Osteoblast (primary cell): ENCODE data around the gene DUSP22. TPM values are rescaled to one million over a fixed set of nuclear protein-coding genes. Genes with fewer than 3 reads are reported as not detected.

Experiments
- DNase-seq: peaks from one replicate; pipeline ENCODE4 v3.0.0; 2011; ENCODE audit warnings: low spot score, mixed read lengths; ENCODE audit not compliant: insufficient read length; ENCODE audit errors: missing footprints
- H2AFZ ChIP-seq: 2 replicates; pipeline ENCODE4 v1.6.0; 2011; ENCODE audit warnings: mild to moderate bottlenecking, low read length
- H3K27ac ChIP-seq: 2 replicates; pipeline ENCODE4 v1.5.1; 2011; ENCODE audit warnings: mild to moderate bottlenecking, low read depth, low read length, moderate library complexity
- H3K27me3 ChIP-seq: 2 replicates; pipeline ENCODE4 v1.6.0; 2012; ENCODE audit warnings: mild to moderate bottlenecking, control low read depth, inconsistent platforms, low read length, moderate library complexity; ENCODE audit not compliant: insufficient read depth
- H3K36me3 ChIP-seq: 2 replicates; pipeline ENCODE4 v1.5.1; 2011; ENCODE audit warnings: mild to moderate bottlenecking, low read length, control low read depth, moderate library complexity; ENCODE audit not compliant: insufficient read depth
- H3K4me1 ChIP-seq: 2 replicates; pipeline ENCODE4 v1.5.1; 2011; ENCODE audit warnings: mild to moderate bottlenecking, low read length, control low read depth, moderate library complexity; ENCODE audit not compliant: insufficient read depth
- H3K4me2 ChIP-seq: 2 replicates; pipeline ENCODE4 v1.6.0; 2011; ENCODE audit warnings: mild to moderate bottlenecking, low read length; ENCODE audit not compliant: insufficient read depth
- H3K4me3 ChIP-seq: fragments of 200-600 bp; sonication (generic); 3 replicates; pipeline ENCODE4 v1.5.1; 2012; ENCODE audit warnings: mild to moderate bottlenecking, low read length, inconsistent platforms; ENCODE audit not compliant: insufficient read depth
- H3K79me2 ChIP-seq: 2 replicates; pipeline ENCODE4 v1.6.0; 2012; ENCODE audit warnings: mild to moderate bottlenecking, low read length, control low read depth, inconsistent platforms; ENCODE audit not compliant: insufficient read depth
- H3K9me3 ChIP-seq: 2 replicates; pipeline ENCODE4 v1.5.1; 2011; ENCODE audit warnings: low read depth, low read length, control low read depth
- H4K20me1 ChIP-seq: 2 replicates; pipeline ENCODE4 v1.6.0; 2012; ENCODE audit warnings: mild to moderate bottlenecking, low read length, control low read depth; ENCODE audit not compliant: insufficient read depth
- CTCF ChIP-seq: IDR thresholded peaks from 2 replicates; pipeline ENCODE4 v1.5.1; 2011; ENCODE audit warnings: mild to moderate bottlenecking, low read depth, low read length, moderate library complexity; ENCODE audit errors: extremely low read depth
- total RNA-seq: library from RNA; depleted of rRNA; stranded (reverse); fragments of >200 nt; gene quantifications from 2 replicates; pipeline ENCODE4 v1.2.3, GENCODE V29; 2012

DUSP22 gene
- total RNA-seq, 1 donor = 18.1 TPM

GRCh38 chr6:306641-307061 lies 14.4 kb downstream of the DUSP22 start:
- H3K27ac ChIP-seq = no peak overlapping the region
- no peaks in the 10 kb centered on the region for H3K79me2 ChIP-seq
- TF ChIP-seq CTCF = no peak
- no peaks in the 10 kb centered on the region for H3K36me3 ChIP-seq
- no peak overlapping the region for H3K4me2 ChIP-seq
- no peaks in the 10 kb centered on the region for H3K9me3 ChIP-seq
- no peaks in the 10 kb centered on the region for H3K27me3 ChIP-seq
- DNase-seq = no peak
- no peak overlapping the region for H3K4me3 ChIP-seq
- H2AFZ ChIP-seq = no peak overlapping the region
- H3K4me1 ChIP-seq = no peaks in the 10 kb centered on the region
- no peaks in the 10 kb centered on the region for H4K20me1 ChIP-seq

GRCh38 chr6:307065-307814 lies 15.0 kb downstream of the DUSP22 start:
- H3K79me2 ChIP-seq = no peaks in the 10 kb centered on the region
- H2AFZ ChIP-seq = no peak overlapping the region
- H3K9me3 ChIP-seq = no peaks in the 10 kb centered on the region
- no peak for TF ChIP-seq CTCF
- no peak for DNase-seq
- H3K4me1 ChIP-seq = no peaks in the 10 kb centered on the region
- H3K27me3 ChIP-seq = no peaks in the 10 kb centered on the region
- H3K36me3 ChIP-seq = no peaks in the 10 kb centered on the region
- no peak overlapping the region for H3K4me2 ChIP-seq
- no peak overlapping the region for H3K4me3 ChIP-seq
- H3K27ac ChIP-seq = no peak overlapping the region
- no peaks in the 10 kb centered on the region for H4K20me1 ChIP-seq

DNA sequence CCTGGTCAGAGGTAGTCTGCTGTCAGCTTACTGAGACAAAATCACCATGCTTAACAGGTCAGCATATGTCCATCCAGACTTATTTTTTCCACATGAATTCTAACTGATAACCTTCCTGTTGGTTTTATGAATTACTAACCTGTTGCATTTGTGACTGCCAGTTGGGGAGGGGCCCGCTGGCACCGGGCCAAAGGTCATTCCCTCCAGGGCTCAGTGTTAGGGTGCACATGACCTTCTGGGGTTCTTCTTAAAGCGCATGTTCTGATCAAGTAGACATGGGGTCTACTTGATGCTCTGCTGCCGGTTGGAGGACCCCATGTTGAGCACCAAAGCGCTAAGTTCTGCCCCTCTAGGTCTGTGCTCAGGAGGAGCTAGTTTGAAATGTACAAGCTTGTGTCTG lies 15.6 kb downstream of the DUSP22 start:
- no peaks in the 10 kb centered on the region for H3K9me3 ChIP-seq
- no peaks in the 10 kb centered on the region for H3K36me3 ChIP-seq
- no peak for DNase-seq
- no peak overlapping the region for H2AFZ ChIP-seq
- H3K4me2 ChIP-seq = no peak overlapping the region
- TF ChIP-seq CTCF = no peak
- no peak overlapping the region for H3K4me3 ChIP-seq
- H3K4me1 ChIP-seq = no peaks in the 10 kb centered on the region
- no peaks in the 10 kb centered on the region for H4K20me1 ChIP-seq
- H3K27ac ChIP-seq = no peak overlapping the region
- no peaks in the 10 kb centered on the region for H3K27me3 ChIP-seq
- no peaks in the 10 kb centered on the region for H3K79me2 ChIP-seq

DNA sequence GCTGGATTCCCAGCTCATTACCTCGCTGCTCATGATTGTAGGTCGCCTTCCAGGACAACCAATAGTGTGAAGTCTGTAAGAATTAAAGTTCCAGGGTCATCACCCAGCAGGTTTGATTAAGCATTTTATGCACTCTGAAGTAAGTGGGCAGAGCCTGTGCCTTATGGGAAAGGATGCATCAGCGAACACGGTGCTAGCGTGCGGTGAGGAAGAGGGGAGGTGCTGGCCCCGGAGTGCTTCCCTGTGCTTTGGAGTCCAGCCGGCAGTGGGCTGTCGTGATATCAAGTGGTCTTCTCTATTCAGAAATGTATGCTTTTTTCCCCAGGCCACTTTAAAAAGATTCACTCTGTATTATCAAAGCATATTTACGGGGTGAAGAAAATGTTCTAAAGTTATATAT lies 16.0 kb downstream of the DUSP22 start:
- Histone ChIP-seq H2AFZ (no peak overlapping the region), H3K4me2 (no peak overlapping the region), H3K27me3 (no peaks in the 10 kb centered on the region), H3K27ac (no peak overlapping the region), H3K79me2 (no peaks in the 10 kb centered on the region), H3K4me3 (no peak overlapping the region), H4K20me1 (no peaks in the 10 kb centered on the region), H3K9me3 (no peaks in the 10 kb centered on the region), H3K36me3 (no peaks in the 10 kb centered on the region), H3K4me1 (no peaks in the 10 kb centered on the region)
- DNase-seq = no peak
- TF ChIP-seq CTCF = no peak
